GM20000 (cell line): ENCODE measurements around the gene CORO2B.

ENCODE experiments used
- DNase-seq: peaks from one replicate; pipeline ENCODE4 v3.0.0; 2012; ENCODE audit warnings: low spot score
- TF ChIP-seq, protein P1 (sequence below): IDR thresholded peaks from 2 replicates; pipeline ENCODE4 v1.5.1; 2012; ENCODE audit warnings: mild to moderate bottlenecking, control low read depth; ENCODE audit errors: extremely low read depth, missing control alignments

The CORO2B gene

GRCh38 chr15:68733666-68734065 lies 154.9 kb downstream of the CORO2B start:
- no peak for DNase-seq
- TF ChIP-seq, protein P1, sequence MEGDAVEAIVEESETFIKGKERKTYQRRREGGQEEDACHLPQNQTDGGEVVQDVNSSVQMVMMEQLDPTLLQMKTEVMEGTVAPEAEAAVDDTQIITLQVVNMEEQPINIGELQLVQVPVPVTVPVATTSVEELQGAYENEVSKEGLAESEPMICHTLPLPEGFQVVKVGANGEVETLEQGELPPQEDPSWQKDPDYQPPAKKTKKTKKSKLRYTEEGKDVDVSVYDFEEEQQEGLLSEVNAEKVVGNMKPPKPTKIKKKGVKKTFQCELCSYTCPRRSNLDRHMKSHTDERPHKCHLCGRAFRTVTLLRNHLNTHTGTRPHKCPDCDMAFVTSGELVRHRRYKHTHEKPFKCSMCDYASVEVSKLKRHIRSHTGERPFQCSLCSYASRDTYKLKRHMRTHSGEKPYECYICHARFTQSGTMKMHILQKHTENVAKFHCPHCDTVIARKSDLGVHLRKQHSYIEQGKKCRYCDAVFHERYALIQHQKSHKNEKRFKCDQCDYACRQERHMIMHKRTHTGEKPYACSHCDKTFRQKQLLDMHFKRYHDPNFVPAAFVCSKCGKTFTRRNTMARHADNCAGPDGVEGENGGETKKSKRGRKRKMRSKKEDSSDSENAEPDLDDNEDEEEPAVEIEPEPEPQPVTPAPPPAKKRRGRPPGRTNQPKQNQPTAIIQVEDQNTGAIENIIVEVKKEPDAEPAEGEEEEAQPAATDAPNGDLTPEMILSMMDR = no peak

DNA sequence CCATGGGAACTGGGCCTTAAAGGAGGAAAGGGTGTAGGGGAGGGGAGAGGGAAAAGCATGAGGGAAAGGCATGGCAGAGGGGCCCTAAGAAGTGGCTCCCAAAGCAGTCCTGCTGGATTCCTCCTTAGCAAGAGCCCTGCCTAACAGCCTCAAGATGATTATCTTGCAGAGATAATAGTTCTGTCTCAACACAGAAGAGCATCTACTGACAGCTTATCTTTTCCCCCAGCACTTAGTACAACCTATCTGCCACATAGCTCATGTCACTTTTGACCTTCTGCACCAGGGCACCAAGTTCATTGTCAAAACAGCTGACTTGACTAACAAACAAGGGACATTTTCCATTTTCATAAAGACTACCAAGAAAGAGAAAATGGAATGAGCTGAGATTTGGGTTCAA lies 155.6 kb downstream of the CORO2B start:
- TF ChIP-seq, protein P1 = no peak
- DNase-seq = no peak

- DNase-seq = no peak
- TF ChIP-seq, protein P1 = no peak
Observed at GRCh38 chr15:68734881-68735280, 156.1 kb downstream of the CORO2B start.

DNA sequence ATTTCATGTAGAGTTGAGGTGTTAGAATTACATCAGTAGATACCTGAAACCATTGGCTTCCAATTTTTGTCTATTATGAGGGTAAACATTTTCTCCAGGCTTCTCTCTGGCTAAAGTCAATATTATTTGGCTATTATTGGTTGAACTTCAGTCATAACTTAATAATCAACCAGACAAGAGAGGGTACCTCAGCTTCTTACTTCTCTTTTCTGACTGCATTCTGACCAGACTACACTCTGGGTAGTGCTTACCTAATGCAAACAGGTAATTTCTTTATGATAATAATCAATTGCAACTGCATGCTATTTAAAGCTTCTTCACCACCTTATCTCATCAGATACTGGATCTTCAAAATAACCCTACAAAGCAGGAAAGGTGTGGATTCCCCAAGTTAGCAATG lies 156.8 kb downstream of the CORO2B start:
- TF ChIP-seq, protein P1 = no peak
- DNase-seq = no peak

- TF ChIP-seq, protein P1 = no peak
- DNase-seq = no peak
Observed at GRCh38 chr15:68739390-68740080, 160.7 kb downstream of the CORO2B start.

DNA sequence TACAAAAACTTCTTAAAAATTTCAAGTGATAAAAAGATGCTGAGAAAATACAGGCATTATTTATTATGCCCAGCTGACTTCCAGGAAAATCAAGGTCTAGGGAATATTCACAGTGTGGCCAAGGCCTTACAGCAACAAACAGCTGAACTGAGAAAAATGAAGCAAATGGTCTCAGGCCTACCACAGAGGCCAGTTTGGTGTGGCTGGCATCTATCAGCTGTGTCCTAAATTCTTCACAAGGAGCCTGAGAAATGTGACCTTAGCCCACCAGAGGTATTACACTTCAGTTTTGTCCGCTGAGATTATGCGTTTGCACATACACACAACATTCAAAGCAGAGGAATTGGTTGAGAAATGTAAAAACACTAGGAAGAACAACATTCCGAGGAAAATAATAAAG lies 164.5 kb downstream of the CORO2B start:
- TF ChIP-seq, protein P1 = no peak
- DNase-seq = no peak

GRCh38 chr15:68749365-68749764 lies 170.6 kb downstream of the CORO2B start:
- TF ChIP-seq, protein P1 = no peak
- DNase-seq = no peak
